ENCODE data around the gene NUPR2. TPM values are rescaled to one million over a fixed set of nuclear protein-coding genes. Genes with fewer than 3 reads are reported as not detected.
A peak's percentile ranks its signal among the peaks of the same experiment; 100 is the strongest.
"Not testable (repeated sequence)": the region's sequence is repeated elsewhere in the genome, so short reads cannot be mapped to it uniquely, and the experiment has no call there.

Gene NUPR2
- not detected in 2 replicates for total RNA-seq

DNA sequence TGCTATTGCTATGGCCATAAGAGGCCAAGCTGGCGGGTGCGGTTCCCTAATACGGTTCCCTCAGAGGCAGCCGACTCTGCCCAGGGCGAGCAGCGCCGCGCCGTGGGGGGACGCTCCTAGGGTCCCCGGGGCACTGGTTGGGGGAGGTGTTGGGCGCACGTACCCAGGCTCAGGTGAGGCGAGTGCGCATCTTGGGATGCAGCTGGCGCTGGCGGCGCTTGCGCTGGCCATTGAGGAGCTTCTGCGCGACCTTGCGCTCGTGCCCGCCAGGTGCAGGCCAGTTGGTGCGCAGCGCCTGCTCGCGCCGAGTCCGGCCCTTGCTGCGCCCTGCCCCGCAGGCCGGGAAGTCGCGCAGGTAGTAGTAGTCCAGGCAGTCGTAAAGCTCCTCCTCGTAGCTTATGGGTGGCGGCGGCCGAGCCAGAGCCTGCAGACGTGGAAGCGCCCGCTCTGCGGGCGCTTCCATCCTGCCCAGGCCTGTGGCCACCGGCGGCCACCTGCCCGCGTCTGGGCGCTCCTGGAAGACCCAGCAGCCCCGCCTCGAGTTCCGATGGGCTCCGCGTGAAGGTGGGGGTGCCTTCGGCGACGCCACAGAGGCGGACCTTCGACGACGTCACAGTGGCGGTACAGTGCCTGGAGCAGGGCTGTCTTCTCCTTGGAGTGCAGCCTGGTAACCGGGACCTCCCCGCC lies at the start of gene NUPR2:
Gene NUPR2 (minus strand): TSS at position 566 of the 687 bp plus-strand sequence. CDS start 103 bp downstream, at position 463.
- no peak for DNase-seq (ENCODE audit: low read depth in 2 of 2)

- no peak for DNase-seq (ENCODE audit: low read depth in 2 of 2)
These were observed 41.1 kb upstream of the NUPR2 start for GRCh38 chr7:56157238-56157790.

DNA sequence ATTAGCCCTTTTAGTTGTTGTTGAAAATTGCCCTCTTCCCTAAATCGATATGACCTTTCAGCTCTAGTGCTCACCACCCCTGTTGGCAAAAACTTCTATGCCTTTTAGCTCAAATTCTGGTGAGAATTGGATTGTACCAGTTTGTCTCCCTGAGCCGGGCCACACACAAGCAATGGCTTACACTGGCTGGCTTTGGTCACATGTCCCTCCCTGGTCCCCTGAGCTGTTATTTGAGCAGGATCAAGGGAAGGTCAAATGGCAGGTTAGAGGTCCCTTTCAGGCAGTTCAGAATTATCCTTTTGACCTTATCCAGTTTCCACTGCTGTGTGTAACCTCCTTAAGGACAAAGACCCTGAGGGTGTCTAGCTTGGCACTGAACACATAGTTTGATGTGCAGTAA lies 14.8 kb upstream of the NUPR2 start:
- DNase-seq (ENCODE audit: low read depth in 2 of 2): not testable (repeated sequence)

DNA sequence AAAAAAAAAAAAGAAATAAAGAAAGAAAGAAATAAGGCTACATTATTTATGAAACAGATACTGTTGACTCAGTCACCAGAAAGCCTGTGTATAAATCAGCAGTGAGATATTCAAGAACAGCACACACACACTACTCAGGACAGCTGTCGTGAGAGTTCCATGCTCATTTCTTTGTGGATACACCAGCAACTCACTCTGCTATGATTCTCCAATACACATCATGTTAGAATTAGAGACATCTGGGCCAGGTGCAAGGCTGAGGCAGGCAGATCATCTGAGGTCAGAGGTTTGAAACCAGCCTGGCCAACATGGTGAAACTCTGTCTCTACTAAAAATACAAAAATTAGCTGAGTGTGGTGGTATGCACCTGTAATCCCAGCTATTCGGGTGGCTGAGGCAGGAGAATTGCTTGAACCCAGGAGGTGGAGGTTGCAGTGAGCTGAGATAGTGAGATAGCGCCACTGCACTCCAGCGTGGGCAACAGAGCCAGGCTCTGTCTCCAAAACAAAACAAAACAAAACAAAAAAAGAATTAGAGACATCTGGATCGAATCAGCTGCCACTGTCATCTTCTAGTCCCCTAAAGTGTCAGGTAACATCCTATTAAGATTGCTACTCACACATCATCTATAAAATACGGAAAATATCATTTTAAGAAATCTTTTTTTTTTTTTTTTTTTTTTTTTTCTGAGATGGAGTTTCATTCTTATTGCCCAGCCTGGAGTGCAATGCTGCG lies 11.2 kb upstream of the NUPR2 start:
- DNase-seq (ENCODE audit: low read depth in 2 of 2): no peak

DNA sequence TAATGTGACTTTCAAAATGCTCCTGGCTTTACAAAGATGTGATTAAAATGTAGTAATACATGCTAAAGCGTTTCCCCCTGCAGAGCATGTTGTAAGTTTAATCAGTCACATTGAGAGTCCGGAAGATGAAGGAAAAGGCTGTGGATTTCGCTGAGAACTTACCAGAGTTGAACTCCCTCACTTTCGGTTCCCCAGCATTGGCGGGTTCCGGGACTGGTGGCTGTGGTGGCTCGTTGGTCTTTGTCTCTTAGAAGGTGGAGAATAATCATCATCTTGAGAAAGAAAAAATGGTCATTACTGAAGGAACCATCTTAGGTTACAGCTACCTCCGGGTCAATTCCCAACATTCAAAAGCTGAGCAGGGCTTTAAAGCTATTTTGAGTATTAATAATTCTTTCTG lies 9.6 kb upstream of the NUPR2 start:
- DNase-seq (ENCODE audit: low read depth in 2 of 2): no peak

DNA sequence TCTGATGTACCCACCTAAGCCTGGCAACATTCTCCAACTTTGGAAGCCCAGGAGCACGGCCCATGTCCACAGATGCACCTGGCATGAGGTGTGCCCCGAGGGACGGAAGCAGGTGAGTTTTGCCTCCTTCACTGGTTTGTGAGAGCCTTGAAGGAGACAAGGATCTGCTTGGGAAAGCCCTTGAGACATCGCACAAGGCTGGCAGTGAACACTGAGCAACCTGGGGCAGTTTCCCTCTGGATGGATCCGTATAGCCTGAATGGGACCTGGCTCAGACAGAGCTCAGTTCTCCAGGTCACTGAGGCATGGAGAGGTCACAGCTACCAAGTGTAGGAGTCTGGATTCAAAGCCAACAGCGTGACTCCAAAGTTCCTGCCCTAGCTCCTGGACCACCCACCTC lies 8.8 kb upstream of the NUPR2 start:
- DNase-seq (ENCODE audit: low read depth in 2 of 2): no peak

DNA sequence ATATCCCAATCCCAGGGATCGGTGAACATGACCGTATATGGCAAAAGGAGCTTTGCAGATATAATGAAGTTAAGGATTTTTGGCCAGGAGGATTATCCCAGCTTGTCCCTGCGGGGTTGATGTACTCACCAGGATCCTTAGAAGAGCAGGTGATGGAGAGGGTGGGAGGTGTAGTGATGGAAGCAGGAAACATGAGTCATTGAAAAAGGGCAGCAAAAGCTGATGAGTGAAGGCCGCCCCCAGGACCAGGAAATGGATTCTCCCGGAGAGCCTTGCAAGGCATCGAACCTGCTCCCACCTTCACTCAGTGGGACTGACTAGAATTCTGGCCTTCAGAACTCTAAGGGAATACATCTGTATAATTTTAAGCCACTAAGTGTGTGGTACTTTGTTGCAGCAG lies 5.2 kb upstream of the NUPR2 start:
- no peak for DNase-seq (ENCODE audit: low read depth in 2 of 2)

GRCh38 chr7:56112244-56112643 lies 4.0 kb downstream of the NUPR2 start:
- not testable (repeated sequence) for DNase-seq (ENCODE audit: low read depth in 2 of 2)

DNA sequence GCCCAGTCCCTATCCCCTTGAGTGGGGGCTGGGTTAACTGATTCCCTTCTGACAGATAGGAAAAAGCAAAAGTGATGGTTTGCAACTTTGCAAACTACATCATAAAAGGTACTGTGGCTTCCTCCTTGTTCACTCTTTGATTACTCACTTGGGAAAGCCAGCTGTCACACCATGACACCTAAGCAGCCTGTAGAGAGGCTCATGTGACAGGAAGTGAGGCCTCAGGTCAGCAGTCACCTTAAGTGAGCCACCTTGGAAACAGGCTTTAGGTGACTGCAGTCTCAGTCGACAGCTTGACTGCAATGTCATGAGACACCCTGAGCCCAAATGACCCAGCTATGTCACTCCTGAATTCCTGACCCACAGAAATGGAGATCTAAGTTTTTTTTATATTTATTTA lies 5.6 kb downstream of the NUPR2 start:
- DNase-seq (ENCODE audit: low read depth in 2 of 2): no peak

GRCh38 chr7:56107954-56108258 lies 8.3 kb downstream of the NUPR2 start:
- DNase-seq (ENCODE audit: low read depth in 2 of 2): no peak

GRCh38 chr7:56106108-56107073 lies 9.8 kb downstream of the NUPR2 start, which contains the start of gene CHCHD2:
CHCHD2 (minus strand) TSS chr7:56106476; CDS start chr7:56106413, 63 bp downstream.
- peak; percentile 99 for DNase-seq (ENCODE audit: low read depth in 2 of 2)

GRCh38 chr7:56105508-56105907 lies 10.7 kb downstream of the NUPR2 start:
- peak; percentile 46 to 88 for DNase-seq (ENCODE audit: low read depth in 2 of 2)

GRCh38 chr7:56104138-56104537 lies 12.1 kb downstream of the NUPR2 start:
- DNase-seq (ENCODE audit: low read depth in 2 of 2): not testable (repeated sequence)

GRCh38 chr7:56099653-56100052 lies 16.6 kb downstream of the NUPR2 start:
- no peak for DNase-seq (ENCODE audit: low read depth in 2 of 2)

GRCh38 chr7:56098187-56099008 lies 17.8 kb downstream of the NUPR2 start:
- not testable (repeated sequence) for DNase-seq (ENCODE audit: low read depth in 2 of 2)

GRCh38 chr7:56097700-56098099 lies 18.5 kb downstream of the NUPR2 start:
- DNase-seq (ENCODE audit: low read depth in 2 of 2): peak in 1 of 2 donors; percentile 39

DNA sequence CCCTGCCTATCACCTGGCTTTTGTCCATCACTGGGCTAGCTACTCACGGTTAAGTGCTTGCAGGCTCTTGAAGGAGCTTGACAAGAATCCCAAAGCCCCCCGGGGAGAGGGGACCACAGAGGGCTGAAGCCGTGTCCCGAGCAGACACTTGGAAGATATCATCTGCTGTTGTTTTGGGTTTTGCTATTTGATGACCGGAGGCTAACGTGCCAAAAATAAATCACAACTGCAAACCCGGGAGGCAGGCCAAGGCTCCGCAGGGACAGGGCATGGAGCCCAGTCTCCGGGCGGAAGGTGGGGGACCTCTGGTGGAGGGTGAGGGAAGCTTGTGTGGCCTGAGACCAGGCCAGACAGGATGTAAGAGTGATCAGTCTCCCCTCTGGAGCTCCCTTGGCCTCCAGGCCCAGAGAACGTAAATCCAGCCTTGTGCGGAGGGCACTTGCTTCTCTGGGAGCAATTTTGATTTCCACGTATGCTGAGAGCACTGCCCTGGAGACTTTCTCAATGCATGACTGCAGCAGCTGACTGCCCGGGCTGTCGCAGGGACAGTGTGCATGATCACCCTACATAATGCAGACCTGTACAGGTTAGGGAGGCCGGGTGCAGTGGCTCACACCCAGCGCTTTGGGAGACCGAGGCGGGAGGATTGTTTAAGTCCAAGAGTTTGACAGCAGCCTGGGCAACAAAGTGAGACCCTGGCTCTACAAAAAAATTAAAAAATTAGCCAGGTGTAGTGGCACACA lies 23.3 kb downstream of the NUPR2 start, which contains the start of gene PHKG1:
Gene PHKG1 (minus strand): TSS at position 164 of the 743 bp plus-strand sequence. CDS start 4,011 bp downstream, outside the sequence.
- DNase-seq (ENCODE audit: low read depth in 2 of 2): peak; percentile 83 to 85

- DNase-seq (ENCODE audit: low read depth in 2 of 2): not testable (repeated sequence)
These were observed 23.8 kb downstream of the NUPR2 start for GRCh38 chr7:56092388-56092787.

- no peak for DNase-seq (ENCODE audit: low read depth in 2 of 2)
These were observed 24.6 kb downstream of the NUPR2 start for GRCh38 chr7:56091591-56091990.

- DNase-seq (ENCODE audit: low read depth in 2 of 2): no peak
These were observed 28.8 kb downstream of the NUPR2 start for GRCh38 chr7:56087445-56087844.

All from lung microvascular endothelial cell (primary cell).